Calu3 (cell line): ENCODE results near the gene CBFA2T2. TPM values are rescaled to one million over a fixed set of nuclear protein-coding genes. Genes with fewer than 3 reads are reported as not detected.
"Not testable (repeated sequence)": the region's sequence is repeated elsewhere in the genome, so short reads cannot be mapped to it uniquely, and the experiment has no call there.

Experiments used
- BruUV-seq: library from RNA; stranded (reverse); fragments of 400-500 nt; replicated peaks from 2 replicates; lab custom pipeline; 2021; lab: Mats Ljungman, UMichigan
- CTCF ChIA-PET: fragments of 300-600 bp; sonication (Branson Sonifier 250); formaldehyde crosslinking; loops from one replicate; lab custom pipeline; 2022; ENCODE audit warnings: antibody characterized with exemption; lab: Charles Lee
- DNase-seq: peaks from one replicate; pipeline ENCODE4 v3.0.0; 2022
- H3K27ac Mint-ChIP-seq: one replicate; pipeline ENCODE4 v1.8.0; 2022; ENCODE audit warnings: mixed read lengths; ENCODE audit not compliant: unreplicated experiment
- H3K27me3 Mint-ChIP-seq: one replicate; pipeline ENCODE4 v1.8.0; 2022; ENCODE audit warnings: mixed read lengths; ENCODE audit not compliant: unreplicated experiment
- H3K36me3 Mint-ChIP-seq: one replicate; pipeline ENCODE4 v1.8.0; 2022; ENCODE audit warnings: mild to moderate bottlenecking, moderate library complexity, mixed read lengths; ENCODE audit not compliant: insufficient read depth, unreplicated experiment
- H3K4me1 Mint-ChIP-seq: one replicate; pipeline ENCODE4 v1.8.0; 2022; ENCODE audit warnings: mild to moderate bottlenecking, low read depth, mixed read lengths; ENCODE audit not compliant: unreplicated experiment
- H3K4me3 Mint-ChIP-seq: one replicate; pipeline ENCODE4 v1.8.0; 2022; ENCODE audit warnings: mild to moderate bottlenecking, low read depth, moderate library complexity, mixed read lengths; ENCODE audit not compliant: unreplicated experiment
- H3K9me3 Mint-ChIP-seq: one replicate; pipeline ENCODE4 v1.8.0; 2022; ENCODE audit warnings: low read depth, mixed read lengths; ENCODE audit not compliant: unreplicated experiment
- CTCF ChIP-seq: fragments of 200-600 bp; IDR thresholded peaks from one replicate; pipeline ENCODE4 v1.8.0; 2022; ENCODE audit warnings: antibody characterized with exemption; ENCODE audit not compliant: unreplicated experiment
- intact Hi-C: fragments of 100-400 bp; cut with micrococcal nuclease; formaldehyde crosslinking; loops from one replicate; pipeline ENCODE4 v1.10.0; 2022; ENCODE audit not compliant: unreplicated experiment
- total RNA-seq: library from RNA; stranded (reverse); gene quantifications from 2 replicates; pipeline ENCODE4 v1.2.3, GENCODE V29; 2022

CBFA2T2 gene
- total RNA-seq, 1 experiment from 2014 or later: 20.5 TPM

GRCh38 chr20:33532753-33533459, 43.0 kb downstream of the CBFA2T2 start:
- H3K9me3 Mint-ChIP-seq: peaks cover 2% of the 10 kb centered on the region
- H3K4me1 Mint-ChIP-seq: peaks cover 6% of the 10 kb centered on the region
- H3K27me3 Mint-ChIP-seq: no peaks in the 10 kb centered on the region
- H3K4me3 Mint-ChIP-seq: no peak overlapping the region
- DNase-seq: no peak
- H3K27ac Mint-ChIP-seq: no peak overlapping the region
- TF ChIP-seq CTCF: no peak
- no peaks in the 10 kb centered on the region for H3K36me3 Mint-ChIP-seq
- intact Hi-C loops: no loop called here
- CTCF ChIA-PET: interaction anchor here (0.6 kb wide), 1 partner anchor 1564 kb away, joined by 3 read pairs; no protein-coding TSS in a partner anchor
- no TSS peak for BruUV-seq

GRCh38 chr20:33535717-33536116, 45.8 kb downstream of the CBFA2T2 start:
- H3K4me3 Mint-ChIP-seq, CTCF ChIA-PET, H3K36me3 Mint-ChIP-seq, H3K27ac Mint-ChIP-seq, H3K27me3 Mint-ChIP-seq, DNase-seq, H3K9me3 Mint-ChIP-seq, intact Hi-C loops, BruUV-seq, H3K4me1 Mint-ChIP-seq: not testable (repeated sequence)

GRCh38 chr20:33537608-33538007, 47.7 kb downstream of the CBFA2T2 start:
- no peaks in the 10 kb centered on the region for H3K36me3 Mint-ChIP-seq
- H3K4me3 Mint-ChIP-seq: no peak overlapping the region
- H3K4me1 Mint-ChIP-seq: peaks cover 6% of the 10 kb centered on the region
- CTCF ChIA-PET: interaction anchor here (0.6 to 1.7 kb wide), 3 partner anchors 48 to 825 kb away, joined by 3 to 4 read pairs (median 3); partner anchors contain the start of gene CBFA2T2
- no peak for DNase-seq
- no peaks in the 10 kb centered on the region for H3K27me3 Mint-ChIP-seq
- no peak overlapping the region for H3K27ac Mint-ChIP-seq
- BruUV-seq: no TSS peak
- intact Hi-C loops: no loop called here
- TF ChIP-seq CTCF: no peak
- H3K9me3 Mint-ChIP-seq: peaks cover 2% of the 10 kb centered on the region

- CTCF ChIA-PET: interaction anchor here (1.7 kb wide), 1 partner anchor 114 kb away, joined by 4 read pairs; no protein-coding TSS in a partner anchor
- no TSS peak for BruUV-seq
- H3K9me3 Mint-ChIP-seq: peaks cover 2% of the 10 kb centered on the region
- no peak for TF ChIP-seq CTCF
- no peaks in the 10 kb centered on the region for H3K27me3 Mint-ChIP-seq
- H3K27ac Mint-ChIP-seq: no peak overlapping the region
- no peak for DNase-seq
- intact Hi-C loops: no loop called here
- H3K4me3 Mint-ChIP-seq: no peak overlapping the region
- H3K36me3 Mint-ChIP-seq: no peaks in the 10 kb centered on the region
- H3K4me1 Mint-ChIP-seq: no peaks in the 10 kb centered on the region
Measured at GRCh38 chr20:33539129-33539528, 49.2 kb downstream of the CBFA2T2 start.

- Mint-ChIP-seq H3K27me3 (no peaks in the 10 kb centered on the region), H3K9me3 (peaks cover 2% of the 10 kb centered on the region), H3K4me1 (no peaks in the 10 kb centered on the region), H3K4me3 (no peak overlapping the region), H3K27ac (no peak overlapping the region), H3K36me3 (no peaks in the 10 kb centered on the region)
- TF ChIP-seq CTCF: no peak
- intact Hi-C loops: no loop called here
- BruUV-seq: no TSS peak
- DNase-seq: no peak
- CTCF ChIA-PET: no interaction called here
Measured at GRCh38 chr20:33540427-33540826, 50.5 kb downstream of the CBFA2T2 start.
